ENCODE measurements around the gene CNBP.
A peak's percentile ranks its signal among the peaks of the same experiment; 100 is the strongest.

The CNBP gene

GRCh38 chr3:129121016-129121791 is 62.5 kb downstream of the CNBP start:
- no peak for TF ChIP-seq CTCF (IDR thresholded peaks at IDR 0.05; ENCODE audit: control insufficient read depth, insufficient read depth, low read depth, low read length, missing control alignments)
- DNase-seq (ENCODE audit: low read depth) = no peak
- peak overlapping the region; percentile 84 for H3K4me3 ChIP-seq (ENCODE audit: control insufficient read depth, low read depth, low read length)

GRCh38 chr3:129120254-129121004 is 63.3 kb downstream of the CNBP start:
- peak overlapping the region; percentile 84 for H3K4me3 ChIP-seq (ENCODE audit: control insufficient read depth, low read depth, low read length)
- TF ChIP-seq CTCF (IDR thresholded peaks at IDR 0.05; ENCODE audit: control insufficient read depth, insufficient read depth, low read depth, low read length, missing control alignments) = peak; percentile 39
- peak; percentile 55 for DNase-seq (ENCODE audit: low read depth)

GRCh38 chr3:129119365-129120100 is 64.2 kb downstream of the CNBP start:
- H3K4me3 ChIP-seq (ENCODE audit: control insufficient read depth, low read depth, low read length) = peak overlapping the region; percentile 84
- no peak for TF ChIP-seq CTCF (IDR thresholded peaks at IDR 0.05; ENCODE audit: control insufficient read depth, insufficient read depth, low read depth, low read length, missing control alignments)
- DNase-seq (ENCODE audit: low read depth) = no peak

GRCh38 chr3:129118745-129119144 is 65.0 kb downstream of the CNBP start:
- DNase-seq (ENCODE audit: low read depth) = no peak
- H3K4me3 ChIP-seq (ENCODE audit: control insufficient read depth, low read depth, low read length) = no peak overlapping the region
- no peak for TF ChIP-seq CTCF (IDR thresholded peaks at IDR 0.05; ENCODE audit: control insufficient read depth, insufficient read depth, low read depth, low read length, missing control alignments)

Data from AG09309 (cell line).